ENCODE measurements around the gene MAPKAP1.

DNA sequence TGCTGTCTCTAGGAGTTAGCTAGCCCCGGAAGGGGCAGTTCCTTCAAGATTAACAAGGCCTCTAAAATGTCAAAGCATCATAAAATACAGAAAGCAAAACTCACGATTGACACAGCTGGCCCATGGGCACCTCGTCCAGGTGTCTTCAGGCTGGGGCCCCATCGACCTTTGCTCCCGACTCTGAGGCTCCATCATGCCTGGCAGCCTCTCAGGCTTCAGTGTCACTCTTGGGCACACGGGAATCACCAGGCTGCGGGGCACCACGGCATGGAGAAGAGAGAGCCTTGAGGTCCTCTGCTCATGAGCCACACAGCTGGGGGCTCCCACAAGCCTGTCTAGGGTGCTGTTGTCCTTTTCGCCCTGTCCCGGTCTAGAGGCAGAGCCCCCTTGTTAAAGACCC, 284.2 kb downstream of the MAPKAP1 start:
- TF ChIP-seq, protein P1, sequence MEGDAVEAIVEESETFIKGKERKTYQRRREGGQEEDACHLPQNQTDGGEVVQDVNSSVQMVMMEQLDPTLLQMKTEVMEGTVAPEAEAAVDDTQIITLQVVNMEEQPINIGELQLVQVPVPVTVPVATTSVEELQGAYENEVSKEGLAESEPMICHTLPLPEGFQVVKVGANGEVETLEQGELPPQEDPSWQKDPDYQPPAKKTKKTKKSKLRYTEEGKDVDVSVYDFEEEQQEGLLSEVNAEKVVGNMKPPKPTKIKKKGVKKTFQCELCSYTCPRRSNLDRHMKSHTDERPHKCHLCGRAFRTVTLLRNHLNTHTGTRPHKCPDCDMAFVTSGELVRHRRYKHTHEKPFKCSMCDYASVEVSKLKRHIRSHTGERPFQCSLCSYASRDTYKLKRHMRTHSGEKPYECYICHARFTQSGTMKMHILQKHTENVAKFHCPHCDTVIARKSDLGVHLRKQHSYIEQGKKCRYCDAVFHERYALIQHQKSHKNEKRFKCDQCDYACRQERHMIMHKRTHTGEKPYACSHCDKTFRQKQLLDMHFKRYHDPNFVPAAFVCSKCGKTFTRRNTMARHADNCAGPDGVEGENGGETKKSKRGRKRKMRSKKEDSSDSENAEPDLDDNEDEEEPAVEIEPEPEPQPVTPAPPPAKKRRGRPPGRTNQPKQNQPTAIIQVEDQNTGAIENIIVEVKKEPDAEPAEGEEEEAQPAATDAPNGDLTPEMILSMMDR (IDR thresholded peaks at IDR 0.05): no peak
- no peak for TF ChIP-seq POLR2A (IDR thresholded peaks at IDR 0.05)
